Spleen (tissue), 11 donors: ENCODE results near the gene MINK1. TPM values are rescaled to one million over a fixed set of nuclear protein-coding genes. Genes with fewer than 3 reads are reported as not detected.
"Not testable (repeated sequence)": the region's sequence is repeated elsewhere in the genome, so short reads cannot be mapped to it uniquely, and the experiment has no call there.

Experiments used
- DNase-seq: peaks from one replicate; pipeline ENCODE4 v3.0.0-alpha.2; 2020
- H3K27ac ChIP-seq, 8 donors: fragments of 200-600 bp; sonication (generic) in 7 of 8; 1 replicate in 4 of 8; 2 replicates in 4 of 8; pipeline versions ENCODE4 v1.5.0 to v1.8.0; 2016 to 2021; ENCODE audit warnings: inconsistent platforms in 4 of 8, mild to moderate bottlenecking in 4 of 8, moderate library complexity in 1 of 8
- H3K27me3 ChIP-seq, 7 donors: fragments of 200-600 bp; sonication (generic) in 6 of 7; replicated peaks in 1 of 7; 1 replicate in 4 of 7; 2 replicates in 3 of 7; pipeline versions ENCODE4 v1.5.0 to v1.8.0; 2016 to 2021; ENCODE audit warnings: inconsistent platforms in 3 of 7, mild to moderate bottlenecking in 1 of 7
- H3K36me3 ChIP-seq, 6 donors: fragments of 200-600 bp; sonication (generic) in 5 of 6; 1 replicate in 4 of 6; 2 replicates in 2 of 6; pipeline versions ENCODE4 v1.5.0 to v1.8.0; 2016 to 2021; ENCODE audit warnings: inconsistent platforms in 2 of 6
- H3K4me1 ChIP-seq, 6 donors: fragments of 200-600 bp; sonication (generic) in 5 of 6; 1 replicate in 3 of 6; 2 replicates in 3 of 6; pipeline versions ENCODE4 v1.5.0 to v1.8.0; 2016 to 2021; ENCODE audit warnings: inconsistent platforms in 3 of 6
- H3K4me3 ChIP-seq, 8 donors: fragments of 200-600 bp; sonication (generic) in 7 of 8; 1 replicate in 4 of 8; 2 replicates in 4 of 8; pipeline versions ENCODE4 v1.5.0 to v1.8.0; 2016 to 2021; ENCODE audit warnings: inconsistent platforms in 4 of 8, mild to moderate bottlenecking in 4 of 8, moderate library complexity in 2 of 8
- H3K9me3 ChIP-seq, 8 donors: fragments of 200-600 bp; sonication (generic) in 7 of 8; 1 replicate in 4 of 8; 2 replicates in 4 of 8; pipeline versions ENCODE4 v1.5.0 to v1.8.0; 2016 to 2021; ENCODE audit warnings: inconsistent platforms in 4 of 8
- CTCF ChIP-seq, 11 experiments: fragments of 200-600 bp in 7 of 11; fragments of 450-650 bp in 4 of 11; sonication (generic) in 4 of 11; IDR thresholded peaks in 8 of 11; conservative IDR thresholded peaks in 3 of 11; 1 replicate in 7 of 11; 2 replicates in 4 of 11; pipeline versions ENCODE4 v1.4.0 to v1.8.0; 2016 to 2021; ENCODE audit warnings: antibody characterized with exemption in 11 of 11, inconsistent platforms in 4 of 11, mild to moderate bottlenecking in 1 of 11
- POLR2A ChIP-seq, 3 donors: fragments of 450-650 bp; IDR thresholded peaks; one replicate each; pipeline ENCODE4 v1.5.1; 2017; ENCODE audit warnings: antibody characterized with exemption in 3 of 3, mild to moderate bottlenecking in 1 of 3
- POLR2AphosphoS5 ChIP-seq, 3 donors: sonication (generic); formaldehyde crosslinking; IDR thresholded peaks; one replicate each; pipeline ENCODE4 v1.5.1; 2017; ENCODE audit warnings: antibody characterized with exemption in 3 of 3
- WGBS, 5 donors: extraction: QIAGEN DNeasy Blood & Tissue Kit in 3 of 5; methylation state at CpG; one replicate each; pipeline versions ENCODE4 v1.1.5 to v1.1.7; 2013 to 2018; 5-methylcytosine and 5-hydroxymethylcytosine counted together
- intact Hi-C: fragments of 100-400 bp; cut with DNase I; formaldehyde crosslinking; loops from one replicate; pipeline ENCODE4 v1.15.0; 2023; ENCODE audit warnings: low total_unique reads
- polyA plus RNA-seq, 3 donors: library from polyadenylated mRNA; stranded (reverse); fragments of 200-250 nt; gene quantifications; one replicate each; pipeline ENCODE4 v1.2.1, GENCODE V29; 2013
- total RNA-seq, 7 donors: library from RNA; depleted of rRNA in 3 of 7; stranded (reverse); fragments of >200 nt in 3 of 7; fragmentation: NEBNext Ultra II Directional in 4 of 7; extraction: Animal tissue kit (Norgen Biotek cat#: 25700) in 4 of 7; gene quantifications; one replicate each; pipeline versions ENCODE4 v1.1.0 to v1.2.1, GENCODE V29; 2016 to 2021
- donor health status: healthy with polysubstance abuse.
- donor health status: DM: no; HTN: no; CAD: no; lungs with moderate emphysema.
- donor health status: DM: no; HTN: no; CAD: no.
- donor health status: Bipolar disorder and iron deficiency.
- donor health status: healthy.
- donor health status: DM: no; HTN: no; CAD: no.
- donor health status: DM: yes; HTN: yes; CAD: no.

MINK1 gene
- total and polyA plus RNA-seq, 10 donors, result 15.9 to 129 (median 80.6) TPM

DNA sequence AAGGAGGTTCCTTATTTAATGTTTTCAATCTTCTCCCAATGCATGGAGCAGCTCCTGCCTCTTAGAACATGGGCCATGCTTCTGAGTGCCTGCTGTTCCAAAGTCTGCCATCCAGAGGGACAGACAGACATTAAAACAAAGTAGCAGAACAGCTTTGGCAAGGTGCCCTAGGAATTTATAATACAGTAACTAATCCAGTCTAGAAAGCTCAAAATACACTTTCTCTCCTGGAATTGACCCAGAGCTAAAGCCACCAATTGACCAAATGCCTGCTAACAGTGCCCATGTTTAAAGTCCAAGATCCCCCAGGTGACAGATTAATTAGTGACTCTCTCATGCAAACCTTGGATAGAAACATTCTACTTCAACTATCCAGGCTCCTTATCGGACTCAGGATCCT lies 80.9 kb downstream of the MINK1 start:
- TF ChIP-seq CTCF (IDR thresholded peaks at IDR 0.05 in 8 of 11, conservative IDR thresholded peaks at IDR 0.05 in 3 of 11) (no peak), POLR2AphosphoS5 (IDR thresholded peaks at IDR 0.05) (no peak), POLR2A (IDR thresholded peaks at IDR 0.05) (no peak)
- intact Hi-C loops, result no loop called here
- 86 to 91% (median 89%) methylated on average over 1 of the region's 1 CpG for WGBS, 5 donors

DNA sequence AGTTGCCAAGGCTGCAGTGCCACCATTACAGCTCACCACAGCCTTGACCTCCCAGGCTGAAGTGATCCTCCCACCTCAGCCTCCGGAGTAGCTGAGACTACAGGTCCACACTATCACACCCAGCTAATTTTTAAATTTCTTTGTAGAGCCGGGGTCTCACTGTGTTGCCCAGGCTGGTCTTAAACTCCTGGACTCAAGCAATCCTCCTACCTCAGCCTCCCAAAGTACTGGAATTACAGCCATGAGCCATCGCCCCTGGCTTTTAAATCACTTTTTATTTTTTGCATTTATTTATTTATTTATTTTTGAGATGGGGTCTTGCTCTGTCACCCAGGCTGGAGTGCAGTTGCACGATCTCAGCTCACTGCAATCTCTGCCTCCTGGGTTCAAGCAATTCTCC lies 81.4 kb downstream of the MINK1 start:
- WGBS, 5 donors, result 84 to 96% (median 93%) methylated on average over 4 of the region's 4 CpGs
- DNase-seq, H3K27ac ChIP-seq, H3K27me3 ChIP-seq, H3K4me1 ChIP-seq, H3K4me3 ChIP-seq, H3K9me3 ChIP-seq, intact Hi-C loops, H3K36me3 ChIP-seq: not testable (repeated sequence)

More for the DNA sequence above, 80.9 kb downstream of the MINK1 start:
- no peaks in the 10 kb centered on the region for H3K36me3 ChIP-seq
- no peaks in the 10 kb centered on the region for H3K27me3 ChIP-seq
- no peak for DNase-seq
- H3K4me1 ChIP-seq, result peaks cover 0 to 7% (median 6%) of the 10 kb centered on the region in 6 donors
- no peak overlapping the region for H3K4me3 ChIP-seq
- no peak overlapping the region for H3K27ac ChIP-seq
- H3K9me3 ChIP-seq, result no peaks in the 10 kb centered on the region

- WGBS, 5 donors, result 74 to 84% (median 77%) methylated on average over 8 of the region's 8 CpGs
- Histone ChIP-seq H3K9me3 (no peaks in the 10 kb centered on the region), H3K4me3 (no peak overlapping the region), H3K4me1 (peaks cover 0 to 10% (median 0%) of the 10 kb centered on the region in 6 donors), H3K27ac (no peak overlapping the region), H3K36me3 (no peaks in the 10 kb centered on the region), H3K27me3 (no peaks in the 10 kb centered on the region)
- intact Hi-C loops, result no loop called here
- no peak for DNase-seq
- no peak for TF ChIP-seq CTCF (IDR thresholded peaks at IDR 0.05 in 8 of 11, conservative IDR thresholded peaks at IDR 0.05 in 3 of 11)
- no peak for TF ChIP-seq POLR2A (IDR thresholded peaks at IDR 0.05)
- TF ChIP-seq POLR2AphosphoS5 (IDR thresholded peaks at IDR 0.05), result no peak
Observed at GRCh38 chr17:4919511-4920047, 86.4 kb downstream of the MINK1 start.

- 74 to 88% (median 83%) methylated on average over 10 of the region's 10 CpGs for WGBS, 5 donors
- Histone ChIP-seq H3K4me3 (no peak overlapping the region), H3K9me3 (no peaks in the 10 kb centered on the region), H3K4me1 (peaks cover 0 to 10% (median 0%) of the 10 kb centered on the region in 6 donors), H3K27me3 (no peaks in the 10 kb centered on the region), H3K27ac (no peak overlapping the region), H3K36me3 (no peaks in the 10 kb centered on the region)
- DNase-seq, result no peak
- TF ChIP-seq POLR2AphosphoS5 (IDR thresholded peaks at IDR 0.05) (no peak), POLR2A (IDR thresholded peaks at IDR 0.05) (no peak), CTCF (IDR thresholded peaks at IDR 0.05 in 8 of 11, conservative IDR thresholded peaks at IDR 0.05 in 3 of 11) (no peak)
- intact Hi-C loops, result no loop called here
Observed at GRCh38 chr17:4920351-4921048, 87.4 kb downstream of the MINK1 start.
